GM21367 (cell line): ENCODE measurements around the gene ARHGEF37.
"Not testable (repeated sequence)": the region's sequence is repeated elsewhere in the genome, so short reads cannot be mapped to it uniquely, and the experiment has no call there.

Experiments
- ATAC-seq: cut with Tn5 transposase; IDR thresholded peaks from one replicate; pipeline ENCODE4 v1.9.1; 2021; ENCODE audit not compliant: unreplicated experiment

The ARHGEF37 gene, protein sequence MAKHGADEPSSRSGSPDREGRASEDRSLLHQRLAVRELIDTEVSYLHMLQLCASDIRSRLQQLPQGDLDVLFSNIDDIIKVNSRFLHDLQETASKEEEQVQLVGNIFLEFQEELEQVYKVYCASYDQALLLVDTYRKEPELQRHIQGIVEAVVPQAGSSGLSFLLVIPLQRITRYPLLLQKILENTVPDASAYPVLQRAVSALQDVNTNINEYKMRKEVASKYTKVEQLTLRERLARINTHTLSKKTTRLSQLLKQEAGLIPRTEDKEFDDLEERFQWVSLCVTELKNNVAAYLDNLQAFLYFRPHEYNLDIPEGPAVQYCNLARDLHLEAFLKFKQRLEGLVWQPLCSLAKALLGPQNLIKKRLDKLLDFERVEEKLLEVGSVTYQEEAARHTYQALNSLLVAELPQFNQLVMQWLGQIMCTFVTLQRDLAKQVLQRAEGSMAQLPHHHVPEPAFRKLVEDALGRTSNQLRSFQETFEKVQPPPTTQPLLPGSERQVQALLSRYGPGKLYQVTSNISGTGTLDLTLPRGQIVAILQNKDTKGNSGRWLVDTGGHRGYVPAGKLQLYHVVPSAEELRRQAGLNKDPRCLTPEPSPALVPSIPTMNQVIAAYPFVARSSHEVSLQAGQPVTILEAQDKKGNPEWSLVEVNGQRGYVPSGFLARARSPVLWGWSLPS

GRCh38 chr5:149581192-149581861, at the start of gene ARHGEF37:
ARHGEF37 (plus strand) TSS chr5:149581498; CDS start chr5:149597770, 16,272 bp downstream.
- no peak for ATAC-seq

- no peak for ATAC-seq
Measured at GRCh38 chr5:149532413-149532812, 48.9 kb upstream of the ARHGEF37 start.

- ATAC-seq, result not testable (repeated sequence)
Measured at GRCh38 chr5:149535787-149536186, 45.5 kb upstream of the ARHGEF37 start.

DNA sequence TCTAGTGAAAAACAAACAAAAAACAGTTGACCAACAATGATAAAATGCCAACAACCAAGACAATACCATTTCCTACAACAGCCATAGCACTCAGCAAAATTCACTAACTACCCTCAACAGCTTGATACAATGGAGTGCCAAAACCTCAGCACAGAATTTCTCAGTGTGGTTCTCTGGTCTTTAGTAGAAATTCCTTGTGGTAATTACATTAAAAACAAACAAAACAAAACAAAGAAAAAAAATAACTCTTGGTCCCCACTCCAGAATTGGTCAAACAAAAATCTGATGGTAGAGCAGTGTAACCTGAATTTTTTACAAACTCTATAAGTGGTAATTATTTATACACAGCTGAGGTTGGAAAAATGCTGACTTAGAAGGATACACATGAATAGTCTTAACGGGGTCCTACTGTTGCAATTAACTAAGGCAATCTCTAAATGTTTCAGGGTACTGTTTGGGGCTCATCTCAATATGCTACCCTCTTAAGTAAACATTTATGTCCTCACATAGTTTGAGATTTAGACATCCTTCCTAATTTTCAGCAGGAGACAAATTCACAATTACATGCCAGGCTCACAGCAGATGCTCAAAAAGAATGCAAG, 43.8 kb upstream of the ARHGEF37 start:
- no peak for ATAC-seq

- no peak for ATAC-seq
Measured at GRCh38 chr5:149540089-149540488, 41.2 kb upstream of the ARHGEF37 start.

DNA sequence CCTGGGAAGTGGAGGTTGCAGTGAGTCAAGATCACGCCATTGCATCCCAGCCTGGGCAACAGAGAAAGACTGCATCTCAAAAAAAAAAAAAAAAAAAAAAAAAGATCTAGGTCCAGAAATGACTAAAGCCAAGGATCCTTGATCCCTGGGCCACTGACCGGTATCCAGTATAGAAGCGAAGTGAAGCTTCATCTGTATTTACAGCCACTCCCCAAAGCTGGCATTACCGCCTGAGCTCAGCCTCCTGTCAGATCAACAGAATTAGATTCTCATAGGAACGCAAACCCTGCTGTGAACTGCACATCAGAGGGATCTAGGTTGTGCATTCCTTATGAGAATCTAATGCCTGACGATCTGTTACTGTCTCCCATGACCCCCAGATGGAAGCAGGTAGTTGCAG, 39.4 kb upstream of the ARHGEF37 start:
- ATAC-seq, result no peak

DNA sequence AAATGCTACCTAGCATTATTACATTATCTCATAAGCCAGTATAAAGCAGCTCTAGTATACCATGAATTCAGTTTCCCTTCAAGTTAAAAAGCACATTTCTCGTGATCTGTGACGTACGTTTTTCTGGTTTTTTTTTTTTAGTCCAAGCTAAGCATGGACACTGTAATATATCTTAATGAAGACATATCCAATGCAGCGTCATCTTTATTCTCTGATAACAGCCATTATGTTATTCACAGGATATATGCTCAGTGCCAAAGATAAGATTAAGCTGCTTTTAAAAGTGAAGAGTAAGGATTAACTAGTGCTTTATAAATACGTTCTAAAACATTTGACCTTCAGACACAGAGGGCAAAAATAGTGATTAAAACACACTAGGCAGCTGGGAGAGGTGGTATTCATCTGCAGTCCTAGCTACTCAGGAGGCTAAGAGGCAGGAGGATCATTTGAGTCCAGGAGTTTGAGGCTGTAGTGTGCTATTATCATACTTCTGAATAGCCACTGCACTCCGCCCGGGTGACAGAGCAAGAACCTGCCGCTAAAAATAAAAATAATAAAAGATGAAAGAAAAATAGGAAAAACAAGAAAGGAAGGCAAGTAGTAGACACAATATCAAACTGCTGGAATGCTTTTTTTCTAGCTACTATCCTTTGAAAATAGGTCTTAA, 37.8 kb upstream of the ARHGEF37 start:
- ATAC-seq, result no peak

GRCh38 chr5:149544028-149544420, 37.3 kb upstream of the ARHGEF37 start:
- ATAC-seq, result no peak

GRCh38 chr5:149545327-149545726, 36.0 kb upstream of the ARHGEF37 start:
- ATAC-seq, result no peak

- no peak for ATAC-seq
Measured at GRCh38 chr5:149546974-149547373, 34.3 kb upstream of the ARHGEF37 start.

DNA sequence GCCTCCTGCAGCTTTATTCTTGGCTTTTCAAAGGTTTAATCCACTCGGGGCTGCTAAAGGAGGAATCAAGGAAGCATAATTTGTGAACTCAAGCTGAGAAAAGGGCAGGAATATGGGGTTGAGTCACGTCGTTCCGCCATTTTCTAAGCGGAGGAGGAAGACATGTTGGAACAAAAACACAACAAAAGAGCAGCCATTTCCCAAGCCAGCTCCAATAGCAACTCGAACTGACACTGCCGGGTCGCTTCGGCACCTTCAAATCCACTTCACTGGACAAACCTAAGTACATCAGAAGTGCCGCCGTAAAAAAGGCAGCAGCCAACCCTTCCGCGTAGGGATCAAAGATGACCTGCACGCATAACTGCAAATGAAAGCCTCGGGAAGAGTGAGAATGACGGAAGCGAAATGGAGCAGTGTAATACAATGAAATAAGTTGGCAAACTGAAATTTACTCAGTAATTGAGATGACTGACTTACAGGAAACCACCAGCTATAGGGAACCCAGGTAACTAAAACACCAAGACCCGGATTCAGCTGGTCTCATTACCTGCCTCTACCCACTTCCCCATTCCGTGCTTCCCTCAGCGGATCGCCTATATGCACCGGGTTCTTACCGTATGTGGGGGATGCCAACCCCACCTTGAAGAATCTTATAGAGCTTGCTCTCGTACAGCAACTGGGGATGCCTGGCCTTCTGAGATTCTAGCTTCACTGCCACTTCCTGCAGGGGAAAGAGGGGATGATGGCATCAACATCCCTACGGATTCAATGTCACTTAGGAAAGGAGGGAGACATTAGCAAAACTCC, 31.6 kb upstream of the ARHGEF37 start:
- peak; percentile 37 for ATAC-seq

GRCh38 chr5:149550268-149550583, 31.1 kb upstream of the ARHGEF37 start:
- no peak for ATAC-seq

DNA sequence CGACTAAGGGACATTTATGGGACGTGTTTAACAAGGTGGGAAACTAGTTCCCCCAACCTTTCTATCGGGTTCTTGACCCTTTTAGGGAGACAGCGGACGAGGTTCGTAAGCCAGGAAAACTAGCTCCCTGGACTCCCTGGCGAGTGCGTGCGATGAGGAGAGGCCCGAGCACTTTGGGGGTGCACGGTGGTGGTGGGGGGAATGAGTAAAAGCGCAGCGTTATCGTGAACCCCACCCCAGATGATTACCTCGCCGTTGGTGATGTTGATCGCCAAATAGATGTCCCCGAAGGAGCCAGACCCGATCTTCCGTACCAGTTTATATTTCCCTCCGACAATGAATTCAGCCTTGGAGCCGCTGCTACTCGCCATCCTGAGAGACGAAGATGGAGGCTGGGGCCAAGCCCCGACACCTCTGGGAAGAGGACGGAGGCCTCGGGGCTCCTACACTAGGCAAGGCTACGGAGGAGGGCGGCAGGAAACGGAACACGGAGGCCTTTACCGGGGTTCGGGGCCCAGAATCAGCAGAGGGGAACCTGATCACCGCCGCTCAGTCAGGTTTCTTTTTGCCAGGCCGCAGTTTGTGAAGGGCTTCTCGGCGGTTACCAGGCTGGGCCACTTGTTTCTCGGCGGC, 30.6 kb upstream of the ARHGEF37 start:
- peak; percentile 1 for ATAC-seq

DNA sequence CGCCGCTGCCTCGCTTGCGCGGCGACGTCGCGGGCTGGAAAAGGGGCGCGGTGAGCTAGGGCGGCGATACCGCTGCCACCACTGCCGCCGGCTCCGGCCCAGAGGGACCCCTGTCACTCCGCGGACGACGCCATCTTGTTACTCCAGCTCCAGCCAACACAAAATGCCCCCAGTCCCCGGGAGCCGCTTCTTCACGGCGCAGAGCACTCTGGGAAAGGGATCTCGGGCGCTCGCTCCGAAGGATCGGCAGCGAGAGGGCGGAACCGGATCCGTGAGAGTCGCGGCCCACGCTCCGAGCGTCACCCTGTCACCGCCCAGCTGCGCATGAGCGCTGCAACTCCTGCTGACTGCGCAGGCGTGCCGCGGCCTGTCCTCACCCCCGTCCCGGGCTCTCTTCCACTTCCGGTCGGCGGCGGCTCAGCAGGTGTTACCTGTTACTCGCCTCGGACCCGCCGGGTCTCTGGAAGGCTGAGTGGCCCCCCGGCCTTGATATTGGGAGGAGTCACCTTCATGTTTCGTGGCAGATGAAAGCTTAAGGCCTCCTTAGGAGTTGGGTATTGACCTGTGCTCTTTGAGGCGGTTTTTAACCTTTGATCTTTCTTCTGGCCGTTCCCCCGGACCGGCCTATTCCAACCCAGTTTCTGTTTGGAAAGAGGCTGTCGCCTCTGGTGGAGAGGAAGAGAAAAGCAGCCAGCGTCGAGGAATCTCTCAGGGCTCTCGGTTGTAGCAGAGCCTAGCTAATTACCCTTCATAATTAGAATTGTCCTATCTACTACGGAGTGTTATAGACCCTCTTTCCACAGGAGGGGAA, 29.9 kb upstream of the ARHGEF37 start, which contains the start of gene CSNK1A1:
CSNK1A1 (minus strand) TSS at position 213 of the 811 bp plus-strand sequence. CDS start 475 bp downstream, outside the sequence.
- peak; percentile 80 for ATAC-seq

- no peak for ATAC-seq
Measured at GRCh38 chr5:149552038-149552494, 29.2 kb upstream of the ARHGEF37 start.

DNA sequence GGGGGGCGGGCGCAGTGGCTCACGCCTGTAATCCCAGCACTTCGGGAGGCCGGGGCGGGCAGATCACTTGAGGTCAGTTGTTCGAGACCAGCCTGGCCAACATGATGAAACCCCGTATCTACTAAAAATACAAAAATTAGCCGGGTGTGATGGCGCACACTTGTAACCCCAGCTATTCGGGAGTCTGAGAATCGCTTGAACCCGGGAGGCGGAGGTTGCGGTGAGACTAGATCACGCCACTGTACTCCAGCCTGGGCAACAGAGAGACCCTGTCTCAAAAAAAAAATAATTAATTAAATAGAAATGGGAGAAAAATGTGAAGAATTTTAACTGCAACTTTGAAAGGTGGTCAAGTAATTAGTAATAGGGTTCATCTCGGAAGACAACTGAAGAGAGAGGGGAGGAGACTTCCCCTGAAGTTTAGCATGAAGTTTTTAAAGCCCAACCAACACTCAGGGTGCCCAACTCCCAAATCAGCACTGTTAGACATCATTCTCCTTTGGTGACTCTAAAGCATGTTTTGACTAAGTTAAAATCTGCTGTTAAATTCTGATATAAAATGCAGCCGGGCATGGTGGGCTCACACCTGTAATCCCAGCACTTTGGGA, 28.6 kb upstream of the ARHGEF37 start:
- ATAC-seq, result no peak

GRCh38 chr5:149559706-149560105, 21.6 kb upstream of the ARHGEF37 start:
- no peak for ATAC-seq

- ATAC-seq, result no peak
Measured at GRCh38 chr5:149561848-149562247, 19.4 kb upstream of the ARHGEF37 start.
